ENCODE results near the gene CDX1.

DNA sequence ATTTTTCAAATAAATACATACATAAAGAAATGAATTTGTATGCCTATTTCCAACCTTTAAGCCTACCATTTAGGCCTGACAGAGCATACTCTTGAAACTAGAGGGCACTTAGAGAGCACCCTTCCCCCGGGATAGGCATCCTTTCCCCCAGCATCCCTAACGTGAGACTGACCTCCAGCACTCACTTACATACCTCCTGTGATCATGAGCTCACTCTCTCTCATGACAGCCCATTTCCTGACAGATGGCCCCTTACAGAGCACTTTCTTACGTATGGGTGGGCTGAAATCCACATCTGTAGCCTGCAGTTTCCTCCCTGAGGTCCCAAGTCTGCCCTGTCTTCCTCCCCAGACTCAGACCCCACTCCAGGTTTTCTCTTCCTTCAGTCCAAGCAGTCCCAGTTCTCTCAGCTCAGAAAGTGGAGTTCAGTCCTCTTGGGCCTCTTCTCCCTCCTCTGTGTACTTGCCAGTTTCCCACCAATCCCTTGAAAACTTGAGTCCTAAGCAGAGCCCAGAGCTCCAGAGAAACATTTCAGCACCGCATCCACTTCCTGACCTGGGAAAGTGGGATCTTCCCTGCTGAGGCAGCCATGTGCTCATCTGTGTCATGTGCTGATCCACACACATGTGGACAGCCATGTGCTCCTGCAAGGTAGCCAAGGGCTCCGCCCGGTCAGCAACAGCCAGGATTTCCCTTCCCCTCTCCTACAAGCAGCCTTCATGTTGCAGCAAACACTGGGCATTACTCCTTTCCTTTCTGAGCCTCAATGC, 2.2 kb upstream of the CDX1 start:
- TF ChIP-seq, protein P1, sequence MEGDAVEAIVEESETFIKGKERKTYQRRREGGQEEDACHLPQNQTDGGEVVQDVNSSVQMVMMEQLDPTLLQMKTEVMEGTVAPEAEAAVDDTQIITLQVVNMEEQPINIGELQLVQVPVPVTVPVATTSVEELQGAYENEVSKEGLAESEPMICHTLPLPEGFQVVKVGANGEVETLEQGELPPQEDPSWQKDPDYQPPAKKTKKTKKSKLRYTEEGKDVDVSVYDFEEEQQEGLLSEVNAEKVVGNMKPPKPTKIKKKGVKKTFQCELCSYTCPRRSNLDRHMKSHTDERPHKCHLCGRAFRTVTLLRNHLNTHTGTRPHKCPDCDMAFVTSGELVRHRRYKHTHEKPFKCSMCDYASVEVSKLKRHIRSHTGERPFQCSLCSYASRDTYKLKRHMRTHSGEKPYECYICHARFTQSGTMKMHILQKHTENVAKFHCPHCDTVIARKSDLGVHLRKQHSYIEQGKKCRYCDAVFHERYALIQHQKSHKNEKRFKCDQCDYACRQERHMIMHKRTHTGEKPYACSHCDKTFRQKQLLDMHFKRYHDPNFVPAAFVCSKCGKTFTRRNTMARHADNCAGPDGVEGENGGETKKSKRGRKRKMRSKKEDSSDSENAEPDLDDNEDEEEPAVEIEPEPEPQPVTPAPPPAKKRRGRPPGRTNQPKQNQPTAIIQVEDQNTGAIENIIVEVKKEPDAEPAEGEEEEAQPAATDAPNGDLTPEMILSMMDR (IDR thresholded peaks at IDR 0.05) = no peak
- no peak for TF ChIP-seq POLR2A (IDR thresholded peaks at IDR 0.05)

All from adrenal gland (tissue), 5 donors.